Pancreas (tissue), 10 donors: Measurements from ENCODE around the gene CLPSL1. TPM values are rescaled to one million over a fixed set of nuclear protein-coding genes. Genes with fewer than 3 reads are reported as not detected.

Experiments
- ATAC-seq, 4 donors: fragments of 200-7000 bp; cut with Tn5 transposase; one replicate each; pipeline versions ENCODE4 v1.8.0 to v1.9.1; 2020; ENCODE audit warnings: mild to moderate bottlenecking in 4 of 4, moderate library complexity in 4 of 4
- DNase-seq, 6 donors: peaks; one replicate each; pipeline ENCODE4 v3.0.0-alpha.2; 2020
- FAIRE-seq: peaks from 2 replicates; lab custom pipeline; 2012; peaks lifted over from hg19 to GRCh38; lab: Jason Lieb, UNC
- H3K27ac ChIP-seq, 4 donors: fragments of 200-600 bp; sonication (generic); 1 replicate in 3 of 4; 2 replicates in 1 of 4; pipeline versions ENCODE4 v1.5.0 to v1.8.0; 2020
- H3K27me3 ChIP-seq, 4 donors: fragments of 200-600 bp; one replicate each; pipeline ENCODE4 v1.8.0; 2021
- H3K36me3 ChIP-seq, 3 donors: fragments of 200-600 bp; sonication (generic) in 1 of 3; one replicate each; pipeline versions ENCODE4 v1.5.0 to v1.8.0; 2020 to 2021
- H3K4me1 ChIP-seq, 3 donors: fragments of 200-600 bp; one replicate each; pipeline ENCODE4 v1.8.0; 2021
- H3K4me3 ChIP-seq, 4 donors: fragments of 200-600 bp; sonication (generic) in 2 of 4; one replicate each; pipeline versions ENCODE4 v1.5.0 to v1.8.0; 2020 to 2021
- H3K9me3 ChIP-seq, 4 donors: fragments of 200-600 bp; one replicate each; pipeline ENCODE4 v1.8.0; 2021
- WGBS, 2 donors: extraction: QIAGEN DNeasy Blood & Tissue Kit; methylation state at CpG; one replicate each; pipeline ENCODE4 v1.1.7; 2013; 5-methylcytosine and 5-hydroxymethylcytosine counted together
- intact Hi-C, 3 donors: fragments of 100-400 bp; cut with DNase I; formaldehyde crosslinking; loops; one replicate each; pipeline versions ENCODE4 v1.11.1 to v1.14.2; 2022
- polyA plus RNA-seq, 2 donors: library from polyadenylated mRNA; stranded (reverse); fragments of 200-250 nt; gene quantifications; one replicate each; pipeline ENCODE4 v1.2.3, GENCODE V29; 2013
- total RNA-seq, 6 donors: library from RNA; stranded (reverse); fragmentation: NEBNext Ultra II Directional in 4 of 6; extraction: Animal tissue kit (Norgen Biotek cat#: 25700) in 4 of 6; gene quantifications; one replicate each; pipeline versions ENCODE4 v1.2.1 to v1.2.4, GENCODE V29; 2021 to 2023
- TF ChIP-seq, protein P1 (sequence below), 4 donors: fragments of 200-600 bp; sonication (generic) in 3 of 4; IDR thresholded peaks; one replicate each; pipeline versions ENCODE4 v1.5.0 to v1.8.0; 2021; ENCODE audit warnings: antibody characterized with exemption in 4 of 4
- donor health status: healthy with polysubstance abuse.
- donor health status: DM: no; HTN: no; CAD: no; lungs with moderate emphysema.
- donor health status: DM: no; HTN: no; CAD: no.
- donor health status: control.
- donor health status: control.
- donor health status: Bipolar disorder and iron deficiency.
- donor health status: DM: yes; HTN: yes; CAD: no.
- donor health status: DM: no; HTN: no; CAD: no.
- donor health status: DM: no; HTN: no; CAD: no.
- donor health status: DM: yes; HTN: yes; CAD: no.

Gene CLPSL1
- total and polyA plus RNA-seq, 8 donors = 6.0 to 102 (median 39.8) TPM; not detected in 1

DNA sequence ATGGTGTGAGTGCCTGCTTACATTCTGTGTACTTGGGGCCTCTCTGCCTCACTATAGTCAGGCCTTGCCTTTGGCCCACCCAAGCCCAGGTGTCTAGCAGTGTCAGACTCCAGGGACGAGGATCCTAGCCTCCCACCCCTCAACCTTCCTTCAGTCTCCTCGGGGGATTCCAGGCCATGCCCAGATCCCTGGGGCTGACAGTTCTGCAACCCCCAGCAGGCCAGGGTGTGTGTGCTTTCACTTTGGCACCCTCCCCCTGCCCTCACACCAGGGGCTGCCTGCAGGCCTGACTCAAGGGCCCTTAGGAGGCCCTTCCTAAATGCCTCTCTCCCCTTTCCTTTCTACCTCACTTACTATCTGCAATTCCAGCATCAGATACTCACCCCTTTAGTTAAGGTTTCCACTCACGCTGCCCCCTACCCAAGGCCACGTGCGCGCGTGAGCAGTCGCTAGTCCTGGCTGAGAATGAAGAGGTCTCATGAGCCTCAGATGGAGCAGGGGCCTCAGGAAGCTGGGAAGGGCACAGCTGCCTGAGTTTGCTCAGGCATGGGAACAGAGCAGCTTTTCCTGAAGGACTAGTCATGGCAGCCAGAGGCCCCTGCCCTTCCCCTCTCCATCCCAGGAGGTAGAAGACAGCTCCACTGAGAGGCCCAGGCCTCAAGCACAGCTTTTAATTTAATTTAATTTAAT, 17.2 kb downstream of the CLPSL1 start:
- intact Hi-C loops = loop anchor here in 1 of 3 donors (1.0 kb wide), 1 partner anchor 11 kb away; no protein-coding TSS in a partner anchor
- no peaks in the 10 kb centered on the region for H3K9me3 ChIP-seq
- DNase-seq = peak; percentile 86 to 98 (median 95)

DNA sequence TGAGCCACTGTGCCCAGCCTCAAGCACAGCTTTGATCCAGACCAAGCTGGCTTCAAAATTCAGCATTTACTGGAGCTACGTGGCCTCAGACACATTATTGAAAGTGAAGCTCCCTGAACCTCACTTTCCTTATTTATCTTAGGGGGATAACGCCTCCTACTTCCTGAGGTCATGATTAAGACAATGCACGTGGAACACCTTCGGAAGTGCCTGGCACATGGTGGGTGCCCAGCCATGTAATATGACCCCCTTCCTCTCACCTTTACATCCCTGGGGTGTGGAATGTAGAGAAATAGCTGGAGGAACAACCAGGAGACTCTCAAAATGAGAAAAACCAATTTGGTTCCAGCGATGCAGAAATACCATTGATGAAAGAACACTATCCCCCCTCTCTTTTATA, 17.9 kb downstream of the CLPSL1 start:
- ATAC-seq (no peak), FAIRE-seq (no peak), DNase-seq (peak in 2 of 6 donors; percentile 37 to 60)
- intact Hi-C loops = loop anchor here in 1 of 3 donors (1.0 kb wide), 1 partner anchor 11 kb away; no protein-coding TSS in a partner anchor
- peak overlapping the region in 1 of 4 donors; percentile 64 for H3K4me3 ChIP-seq
- no peaks in the 10 kb centered on the region for H3K27me3 ChIP-seq
- H3K9me3 ChIP-seq = no peaks in the 10 kb centered on the region
- WGBS, 2 donors = 46 to 50% methylated on average over 5 of the region's 5 CpGs
- peaks cover 0 to 13% (median 11%) of the 10 kb centered on the region in 3 donors for H3K36me3 ChIP-seq
- H3K4me1 ChIP-seq = peaks cover 4 to 23% (median 5%) of the 10 kb centered on the region in 3 donors
- peak overlapping the region; percentile 80 to 97 (median 91) for H3K27ac ChIP-seq
- TF ChIP-seq, protein P1, sequence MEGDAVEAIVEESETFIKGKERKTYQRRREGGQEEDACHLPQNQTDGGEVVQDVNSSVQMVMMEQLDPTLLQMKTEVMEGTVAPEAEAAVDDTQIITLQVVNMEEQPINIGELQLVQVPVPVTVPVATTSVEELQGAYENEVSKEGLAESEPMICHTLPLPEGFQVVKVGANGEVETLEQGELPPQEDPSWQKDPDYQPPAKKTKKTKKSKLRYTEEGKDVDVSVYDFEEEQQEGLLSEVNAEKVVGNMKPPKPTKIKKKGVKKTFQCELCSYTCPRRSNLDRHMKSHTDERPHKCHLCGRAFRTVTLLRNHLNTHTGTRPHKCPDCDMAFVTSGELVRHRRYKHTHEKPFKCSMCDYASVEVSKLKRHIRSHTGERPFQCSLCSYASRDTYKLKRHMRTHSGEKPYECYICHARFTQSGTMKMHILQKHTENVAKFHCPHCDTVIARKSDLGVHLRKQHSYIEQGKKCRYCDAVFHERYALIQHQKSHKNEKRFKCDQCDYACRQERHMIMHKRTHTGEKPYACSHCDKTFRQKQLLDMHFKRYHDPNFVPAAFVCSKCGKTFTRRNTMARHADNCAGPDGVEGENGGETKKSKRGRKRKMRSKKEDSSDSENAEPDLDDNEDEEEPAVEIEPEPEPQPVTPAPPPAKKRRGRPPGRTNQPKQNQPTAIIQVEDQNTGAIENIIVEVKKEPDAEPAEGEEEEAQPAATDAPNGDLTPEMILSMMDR (IDR thresholded peaks at IDR 0.05) = no peak

More for the DNA sequence above, 17.2 kb downstream of the CLPSL1 start:
- no peak for FAIRE-seq
- Histone ChIP-seq H3K4me3 (peak overlapping the region in 3 of 4 donors; percentile 13 to 74 (median 64)), H3K27ac (peak overlapping the region; percentile 80 to 97 (median 91)), H3K36me3 (peaks cover 0 to 13% (median 11%) of the 10 kb centered on the region in 3 donors), H3K27me3 (no peaks in the 10 kb centered on the region), H3K4me1 (peaks cover 4 to 23% (median 5%) of the 10 kb centered on the region in 3 donors)
- ATAC-seq = peak; percentile 55 to 77 (median 64)
- TF ChIP-seq, protein P1 (IDR thresholded peaks at IDR 0.05) = no peak
- WGBS, 2 donors = 32 to 35% methylated on average over 8 of the region's 8 CpGs

DNA sequence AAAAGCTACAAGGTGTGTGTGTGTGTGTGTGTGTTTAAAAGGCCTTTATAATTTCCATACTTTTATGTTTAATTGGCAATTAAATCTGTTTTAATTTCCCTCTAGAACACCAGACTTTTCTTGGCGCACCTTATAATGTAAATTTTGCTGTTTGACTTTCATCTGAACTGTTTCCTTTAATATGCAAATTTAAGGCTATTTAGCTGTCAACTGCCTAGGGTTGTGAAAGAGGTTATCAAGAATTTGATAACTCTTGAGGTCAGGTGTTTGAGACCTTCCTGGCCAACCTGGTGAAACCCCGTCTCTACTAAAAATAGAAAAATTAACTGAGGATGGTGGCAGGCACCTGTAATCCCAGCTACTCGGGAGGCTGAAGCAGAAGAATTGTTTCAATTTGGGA, 20.3 kb downstream of the CLPSL1 start:
- TF ChIP-seq, protein P1 (IDR thresholded peaks at IDR 0.05) = no peak
- WGBS, 2 donors = 28 to 33% methylated on average over 3 of the region's 3 CpGs
- no peaks in the 10 kb centered on the region for H3K9me3 ChIP-seq
- H3K36me3 ChIP-seq = peaks cover 0 to 4% (median 0%) of the 10 kb centered on the region in 3 donors
- ATAC-seq = no peak
- FAIRE-seq = no peak
- H3K27me3 ChIP-seq = no peaks in the 10 kb centered on the region
- DNase-seq = no peak
- peaks cover 4 to 23% (median 5%) of the 10 kb centered on the region in 3 donors for H3K4me1 ChIP-seq
- H3K4me3 ChIP-seq = no peak overlapping the region
- H3K27ac ChIP-seq = no peak overlapping the region
- intact Hi-C loops = no loop called here

DNA sequence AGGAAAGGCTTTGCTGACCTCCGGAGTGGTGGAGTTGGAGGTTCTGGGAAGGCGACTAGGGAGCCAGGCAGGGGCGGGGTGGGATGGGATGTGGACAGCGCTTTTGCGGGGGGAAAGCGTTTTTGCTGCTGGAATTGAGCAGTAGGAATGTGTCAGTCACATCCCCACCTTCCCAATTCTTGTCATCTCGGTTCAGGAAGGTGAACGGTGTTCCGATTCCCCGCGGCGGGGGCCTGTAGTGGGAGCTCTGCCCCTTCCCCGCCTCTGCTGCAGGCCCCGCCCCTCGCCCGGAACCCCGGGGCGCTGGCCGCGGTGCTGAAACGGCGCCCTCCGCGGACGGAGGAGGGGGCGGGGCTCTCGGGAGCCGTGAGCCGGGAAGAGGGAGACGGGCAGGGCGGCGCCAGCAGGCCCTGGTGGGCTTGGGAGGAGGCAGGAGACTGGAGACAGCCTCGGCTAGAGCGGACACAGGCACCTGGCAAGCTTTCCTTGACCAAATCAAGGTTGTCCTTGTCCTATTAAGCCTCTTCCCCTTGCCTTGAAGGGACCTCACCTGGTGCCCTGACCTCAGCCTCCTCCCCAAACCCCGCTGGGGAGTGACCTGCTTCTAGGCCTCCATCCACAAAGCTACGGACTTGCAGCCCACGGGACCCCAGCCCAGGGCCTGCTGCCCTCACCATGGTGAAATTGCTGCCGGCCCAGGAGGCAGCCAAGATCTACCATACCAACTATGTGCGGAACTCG, 24.3 kb downstream of the CLPSL1 start, which contains the start of gene LHFPL5:
Gene LHFPL5 (plus strand): TSS at position 357 of the 741 bp plus-strand sequence. CDS start 319 bp downstream, at position 676.
- DNase-seq (peak; percentile 53 to 91 (median 74)), FAIRE-seq (no peak), ATAC-seq (peak; percentile 91 to 99 (median 98))
- Histone ChIP-seq H3K4me3 (peak within 1 kb of the TSS in 3 of 4 donors; percentile 15 to 46 (median 32)), H3K27ac (no peak within 1 kb of the TSS), H3K4me1 (peaks cover 0 to 4% (median 0%) of the 10 kb centered on the region in 3 donors), H3K9me3 (no peaks in the 10 kb centered on the region), H3K36me3 (no peaks in the 10 kb centered on the region), H3K27me3 (no peaks in the 10 kb centered on the region)
- TF ChIP-seq, protein P1 (IDR thresholded peaks at IDR 0.05) = no peak
- 11 to 17% methylated on average over 26 to 40 of the region's 40 CpGs for WGBS, 2 donors
- intact Hi-C loops = no loop called here
